A549 (cell line): Measurements from ENCODE around the gene FAM107B. TPM values are rescaled to one million over a fixed set of nuclear protein-coding genes. Genes with fewer than 3 reads are reported as not detected.

Experiments
- ATOH8 ChIP-seq: fragments of 250-450 bp; sonication (Bioruptor Pico); IDR thresholded peaks from 2 replicates; pipeline ENCODE4 v1.5.0; 2020; ENCODE audit warnings: low read depth, mild to moderate bottlenecking, moderate library complexity
- CBX2 ChIP-seq: fragments of 200-600 bp; sonication (generic); IDR thresholded peaks from 2 replicates; pipeline ENCODE4 v1.6.1; 2016; ENCODE audit warnings: low read depth, mild to moderate bottlenecking, borderline replicate concordance
- CBX8 ChIP-seq: fragments of 200-600 bp; sonication (generic); IDR thresholded peaks from 2 replicates; pipeline ENCODE4 v1.6.1; 2016
- CHD2 ChIP-seq: fragments of 150-350 bp; IDR thresholded peaks from 2 replicates; pipeline ENCODE4 v1.6.1; 2014; ENCODE audit warnings: low read length; ENCODE audit not compliant: partially characterized antibody
- EHMT2 ChIP-seq: fragments of 200-600 bp; sonication (generic); IDR thresholded peaks from 2 replicates; pipeline ENCODE4 v1.6.1; 2016; ENCODE audit warnings: antibody characterized with exemption, low read depth, mild to moderate bottlenecking, moderate library complexity
- ELK1 ChIP-seq: fragments of 150-350 bp; IDR thresholded peaks from 2 replicates; pipeline ENCODE4 v1.6.1; 2014; ENCODE audit warnings: low read depth, mild to moderate bottlenecking, low read length
- FOSB ChIP-seq: fragments of 250-450 bp; sonication (Bioruptor Pico); IDR thresholded peaks from 2 replicates; pipeline ENCODE4 v1.5.0; 2020; ENCODE audit warnings: mild to moderate bottlenecking, moderate library complexity
- FOXS1 ChIP-seq: fragments of 250-450 bp; sonication (Bioruptor Pico); IDR thresholded peaks from 2 replicates; pipeline ENCODE4 v1.5.0; 2020; ENCODE audit warnings: mild to moderate bottlenecking, moderate library complexity
- HDAC2 ChIP-seq: fragments of 200-600 bp; sonication (generic); IDR thresholded peaks from 2 replicates; pipeline ENCODE4 v1.6.1; 2016
- HEYL ChIP-seq: fragments of 250-450 bp; sonication (Bioruptor Pico); IDR thresholded peaks from 2 replicates; pipeline ENCODE4 v1.8.0; 2021; ENCODE audit warnings: mild to moderate bottlenecking, moderate library complexity
- HOXA7 ChIP-seq: fragments of 250-450 bp; sonication (Bioruptor Pico); IDR thresholded peaks from 2 replicates; pipeline ENCODE4 v1.5.0; 2020; ENCODE audit warnings: mild to moderate bottlenecking, moderate library complexity
- HOXB5 ChIP-seq: fragments of 250-450 bp; sonication (Bioruptor Pico); IDR thresholded peaks from 2 replicates; pipeline ENCODE4 v1.5.0; 2020; ENCODE audit warnings: mild to moderate bottlenecking, moderate library complexity
- JUN ChIP-seq, 2 experiments: fragments of >200 bp; sonication (Bioruptor Twin); formaldehyde crosslinking; IDR thresholded peaks; 2 replicates in 1 of 2; 3 replicates in 1 of 2; pipeline ENCODE4 v1.6.1; 2016 to 2017
- KDM1A ChIP-seq: fragments of 200-600 bp; sonication (generic); IDR thresholded peaks from 2 replicates; pipeline ENCODE4 v1.6.1; 2016; ENCODE audit warnings: low read depth, mild to moderate bottlenecking
- MAFK ChIP-seq: fragments of 450-650 bp; IDR thresholded peaks from 2 replicates; pipeline ENCODE4 v1.6.1; 2014; ENCODE audit not compliant: partially characterized antibody
- MAX ChIP-seq: IDR thresholded peaks from 2 replicates; pipeline ENCODE4 v1.6.1; 2012
- MAZ ChIP-seq: fragments of 150-350 bp; IDR thresholded peaks from 2 replicates; pipeline ENCODE4 v1.6.1; 2014; ENCODE audit warnings: antibody characterized with exemption, low read depth, low read length, borderline replicate concordance
- MYC ChIP-seq: IDR thresholded peaks from 2 replicates; pipeline ENCODE4 v1.6.1; 2012; ENCODE audit warnings: mild to moderate bottlenecking, inconsistent platforms, low read length, improper control_type of control experiment, borderline replicate concordance
- NPAS2 ChIP-seq: fragments of 250-450 bp; sonication (Bioruptor Pico); IDR thresholded peaks from 2 replicates; pipeline ENCODE4 v1.8.0; 2022; ENCODE audit warnings: mild to moderate bottlenecking, moderate library complexity, borderline replicate concordance
- NR3C1 ChIP-seq: fragments of >200 bp; sonication (Bioruptor Twin); formaldehyde crosslinking; IDR thresholded peaks from 3 replicates; pipeline ENCODE4 v1.6.1; 2017
- PHF8 ChIP-seq: fragments of 200-600 bp; sonication (generic); IDR thresholded peaks from 2 replicates; pipeline ENCODE4 v1.6.1; 2016; ENCODE audit warnings: low read depth, mild to moderate bottlenecking, antibody characterized with exemption, moderate library complexity, borderline replicate concordance
- POLR2A ChIP-seq: IDR thresholded peaks from 2 replicates; pipeline ENCODE4 v1.6.1; 2012; ENCODE audit warnings: mild to moderate bottlenecking, low read length
- POLR2AphosphoS2 ChIP-seq: conservative IDR thresholded peaks from 2 replicates; pipeline ENCODE4 v1.6.1; 2012; ENCODE audit warnings: low read length, improper control_type of control experiment, inconsistent platforms
- RAD21 ChIP-seq, 2 experiments: fragments of >200 bp in 1 of 2; sonication (Bioruptor Twin) in 1 of 2; formaldehyde crosslinking in 1 of 2; IDR thresholded peaks in 1 of 2; conservative IDR thresholded peaks in 1 of 2; 2 replicates in 1 of 2; 3 replicates in 1 of 2; pipeline ENCODE4 v1.6.1; 2012 to 2018; ENCODE audit warnings: inconsistent platforms in 1 of 2
- SMC3 ChIP-seq: fragments of >200 bp; sonication (Bioruptor Twin); formaldehyde crosslinking; IDR thresholded peaks from 3 replicates; pipeline ENCODE4 v1.6.1; 2018; ENCODE audit warnings: inconsistent platforms
- USF2 ChIP-seq: fragments of 450-650 bp; IDR thresholded peaks from 2 replicates; pipeline ENCODE4 v1.6.1; 2014; ENCODE audit warnings: antibody characterized with exemption
- ZC3H11A ChIP-seq: fragments of 450-650 bp; IDR thresholded peaks from 2 replicates; pipeline ENCODE4 v1.6.1; 2014; ENCODE audit warnings: antibody characterized with exemption, mild to moderate bottlenecking
- ZNF302 ChIP-seq: fragments of 250-450 bp; sonication (Bioruptor Pico); IDR thresholded peaks from 2 replicates; pipeline ENCODE4 v1.9.0; 2021; ENCODE audit warnings: inconsistent platforms, mild to moderate bottlenecking, moderate library complexity
- ZSCAN20 ChIP-seq: fragments of 250-450 bp; sonication (Bioruptor Pico); IDR thresholded peaks from 2 replicates; pipeline ENCODE4 v1.8.0; 2022; ENCODE audit warnings: mild to moderate bottlenecking, moderate library complexity
- polyA plus RNA-seq, 4 experiments: library from polyadenylated mRNA; depleted of rRNA in 3 of 4; stranded (reverse); fragments of >200 nt; fragmentation: RNase III in 1 of 4; extraction: RNeasy Plus Mini Kit Qiagen cat#74134 plus additional on column Dnase treatment in 1 of 4; gene quantifications; 2 replicates in 3 of 4; 3 replicates in 1 of 4; pipeline ENCODE4 v1.2.3, GENCODE V29; 2011 to 2017
- TF ChIP-seq, protein P1 (sequence below): IDR thresholded peaks from 2 replicates; pipeline ENCODE4 v1.6.1; 2012
- TF ChIP-seq, protein P2 (sequence below): fragments of 200-600 bp; sonication (generic); IDR thresholded peaks from 2 replicates; pipeline ENCODE4 v1.6.1; 2016; ENCODE audit warnings: antibody characterized with exemption, mild to moderate bottlenecking, moderate library complexity
- TF ChIP-seq, protein P3 (sequence below): fragments of >200 bp; sonication (Bioruptor Twin); formaldehyde crosslinking; IDR thresholded peaks from 3 replicates; pipeline ENCODE4 v1.5.1; 2016

The FAM107B gene
- polyA plus RNA-seq, 2 of the 4 experiments (the other 2 are of a cell fraction) = 99.9 to 173 TPM

GRCh38 chr10:14670551-14671240, 104.0 kb downstream of the FAM107B start (continued):
- TF ChIP-seq MAX = no peak
- TF ChIP-seq SMC3 = peak; percentile 41; the same call in 1 of the 3 replicates
- TF ChIP-seq, protein P1, sequence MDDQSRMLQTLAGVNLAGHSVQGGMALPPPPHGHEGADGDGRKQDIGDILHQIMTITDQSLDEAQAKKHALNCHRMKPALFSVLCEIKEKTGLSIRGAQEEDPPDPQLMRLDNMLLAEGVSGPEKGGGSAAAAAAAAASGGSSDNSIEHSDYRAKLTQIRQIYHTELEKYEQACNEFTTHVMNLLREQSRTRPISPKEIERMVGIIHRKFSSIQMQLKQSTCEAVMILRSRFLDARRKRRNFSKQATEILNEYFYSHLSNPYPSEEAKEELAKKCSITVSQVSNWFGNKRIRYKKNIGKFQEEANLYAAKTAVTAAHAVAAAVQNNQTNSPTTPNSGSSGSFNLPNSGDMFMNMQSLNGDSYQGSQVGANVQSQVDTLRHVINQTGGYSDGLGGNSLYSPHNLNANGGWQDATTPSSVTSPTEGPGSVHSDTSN = no peak
- no peak for TF ChIP-seq FOSB
- peak; percentile 38 for TF ChIP-seq MAFK
- TF ChIP-seq CHD2 = no peak
- no peak for TF ChIP-seq ZC3H11A
- TF ChIP-seq HEYL (CRISPR knock-in tag) = no peak
- no peak for TF ChIP-seq USF2
- TF ChIP-seq MYC = no peak
- TF ChIP-seq HDAC2 = no peak
- TF ChIP-seq ELK1 = no peak
- TF ChIP-seq POLR2AphosphoS2 = no peak
- no peak for TF ChIP-seq KDM1A
- TF ChIP-seq CBX2 = no peak
- TF ChIP-seq JUN (IDR thresholded peaks at IDR 0.05) = peak; percentile 30 to 75; a peak in 1 of 5 replicates
- TF ChIP-seq EHMT2 = no peak
- TF ChIP-seq ATOH8 (CRISPR knock-in tag) = no peak
- peak in 1 of 2 experiments; percentile 48; a peak in 2 of 5 replicates for TF ChIP-seq RAD21 (conservative IDR thresholded peaks at IDR 0.05 in 1 of 2, IDR thresholded peaks at IDR 0.05 in 1 of 2)
- TF ChIP-seq POLR2A = no peak
- TF ChIP-seq NR3C1 = no peak
- no peak for TF ChIP-seq HOXA7
- TF ChIP-seq, protein P2, sequence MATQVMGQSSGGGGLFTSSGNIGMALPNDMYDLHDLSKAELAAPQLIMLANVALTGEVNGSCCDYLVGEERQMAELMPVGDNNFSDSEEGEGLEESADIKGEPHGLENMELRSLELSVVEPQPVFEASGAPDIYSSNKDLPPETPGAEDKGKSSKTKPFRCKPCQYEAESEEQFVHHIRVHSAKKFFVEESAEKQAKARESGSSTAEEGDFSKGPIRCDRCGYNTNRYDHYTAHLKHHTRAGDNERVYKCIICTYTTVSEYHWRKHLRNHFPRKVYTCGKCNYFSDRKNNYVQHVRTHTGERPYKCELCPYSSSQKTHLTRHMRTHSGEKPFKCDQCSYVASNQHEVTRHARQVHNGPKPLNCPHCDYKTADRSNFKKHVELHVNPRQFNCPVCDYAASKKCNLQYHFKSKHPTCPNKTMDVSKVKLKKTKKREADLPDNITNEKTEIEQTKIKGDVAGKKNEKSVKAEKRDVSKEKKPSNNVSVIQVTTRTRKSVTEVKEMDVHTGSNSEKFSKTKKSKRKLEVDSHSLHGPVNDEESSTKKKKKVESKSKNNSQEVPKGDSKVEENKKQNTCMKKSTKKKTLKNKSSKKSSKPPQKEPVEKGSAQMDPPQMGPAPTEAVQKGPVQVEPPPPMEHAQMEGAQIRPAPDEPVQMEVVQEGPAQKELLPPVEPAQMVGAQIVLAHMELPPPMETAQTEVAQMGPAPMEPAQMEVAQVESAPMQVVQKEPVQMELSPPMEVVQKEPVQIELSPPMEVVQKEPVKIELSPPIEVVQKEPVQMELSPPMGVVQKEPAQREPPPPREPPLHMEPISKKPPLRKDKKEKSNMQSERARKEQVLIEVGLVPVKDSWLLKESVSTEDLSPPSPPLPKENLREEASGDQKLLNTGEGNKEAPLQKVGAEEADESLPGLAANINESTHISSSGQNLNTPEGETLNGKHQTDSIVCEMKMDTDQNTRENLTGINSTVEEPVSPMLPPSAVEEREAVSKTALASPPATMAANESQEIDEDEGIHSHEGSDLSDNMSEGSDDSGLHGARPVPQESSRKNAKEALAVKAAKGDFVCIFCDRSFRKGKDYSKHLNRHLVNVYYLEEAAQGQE = no peak
- no peak for TF ChIP-seq ZSCAN20 (CRISPR knock-in tag)
- TF ChIP-seq, protein P3, sequence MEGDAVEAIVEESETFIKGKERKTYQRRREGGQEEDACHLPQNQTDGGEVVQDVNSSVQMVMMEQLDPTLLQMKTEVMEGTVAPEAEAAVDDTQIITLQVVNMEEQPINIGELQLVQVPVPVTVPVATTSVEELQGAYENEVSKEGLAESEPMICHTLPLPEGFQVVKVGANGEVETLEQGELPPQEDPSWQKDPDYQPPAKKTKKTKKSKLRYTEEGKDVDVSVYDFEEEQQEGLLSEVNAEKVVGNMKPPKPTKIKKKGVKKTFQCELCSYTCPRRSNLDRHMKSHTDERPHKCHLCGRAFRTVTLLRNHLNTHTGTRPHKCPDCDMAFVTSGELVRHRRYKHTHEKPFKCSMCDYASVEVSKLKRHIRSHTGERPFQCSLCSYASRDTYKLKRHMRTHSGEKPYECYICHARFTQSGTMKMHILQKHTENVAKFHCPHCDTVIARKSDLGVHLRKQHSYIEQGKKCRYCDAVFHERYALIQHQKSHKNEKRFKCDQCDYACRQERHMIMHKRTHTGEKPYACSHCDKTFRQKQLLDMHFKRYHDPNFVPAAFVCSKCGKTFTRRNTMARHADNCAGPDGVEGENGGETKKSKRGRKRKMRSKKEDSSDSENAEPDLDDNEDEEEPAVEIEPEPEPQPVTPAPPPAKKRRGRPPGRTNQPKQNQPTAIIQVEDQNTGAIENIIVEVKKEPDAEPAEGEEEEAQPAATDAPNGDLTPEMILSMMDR = no peak
- TF ChIP-seq PHF8 = no peak
- TF ChIP-seq MAZ = no peak
- TF ChIP-seq FOXS1 = no peak
- no peak for TF ChIP-seq ZNF302 (CRISPR knock-in tag)
- TF ChIP-seq HOXB5 (CRISPR knock-in tag) = no peak
- no peak for TF ChIP-seq NPAS2
- TF ChIP-seq CBX8 = no peak
